Esophagus muscularis mucosa (tissue), 3 donors: Measurements from ENCODE around the gene KCNE4.

Experiments used
- POLR2A ChIP-seq: fragments of 450-650 bp; IDR thresholded peaks from one replicate; pipeline ENCODE4 v1.6.1; 2017; ENCODE audit warnings: antibody characterized with exemption, moderate library complexity, mild to moderate bottlenecking, low read depth
- TF ChIP-seq, protein P1 (sequence below), 3 experiments: fragments of 200-600 bp in 2 of 3; fragments of 450-650 bp in 1 of 3; sonication (generic) in 2 of 3; IDR thresholded peaks; one replicate each; pipeline ENCODE4 v1.5.1; 2017 to 2019; ENCODE audit warnings: antibody characterized with exemption in 3 of 3, mild to moderate bottlenecking in 2 of 3, moderate library complexity in 1 of 3

DNA sequence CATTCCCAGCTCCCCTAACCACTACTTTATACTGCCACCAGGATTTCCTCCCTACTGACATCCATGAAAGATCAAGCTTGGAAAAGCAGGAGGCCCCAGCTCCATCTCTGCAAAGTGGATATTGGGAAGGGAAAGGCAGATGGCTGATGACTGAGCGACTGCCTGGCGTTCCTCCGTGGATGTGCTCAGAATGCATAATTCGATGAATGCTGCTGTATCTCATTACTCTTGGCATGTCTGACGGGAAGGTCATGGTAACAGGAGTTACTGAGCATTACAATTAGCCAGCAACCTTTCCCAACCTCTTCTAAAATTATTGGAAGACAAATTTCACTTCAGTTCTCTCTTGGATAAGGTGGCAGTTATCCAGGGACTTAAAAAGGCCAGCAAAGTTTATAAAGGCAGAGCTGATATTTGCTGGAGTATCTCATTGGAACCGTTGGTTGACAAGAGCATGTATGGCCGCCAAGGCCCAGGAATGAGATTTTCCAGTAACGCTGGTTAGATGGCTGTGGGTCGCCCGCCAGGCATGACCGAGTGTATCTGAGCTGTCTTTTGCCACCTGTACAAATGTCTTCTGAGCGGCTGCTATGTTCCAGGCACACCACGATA, 34.5 kb downstream of the KCNE4 start:
- TF ChIP-seq, protein P1, sequence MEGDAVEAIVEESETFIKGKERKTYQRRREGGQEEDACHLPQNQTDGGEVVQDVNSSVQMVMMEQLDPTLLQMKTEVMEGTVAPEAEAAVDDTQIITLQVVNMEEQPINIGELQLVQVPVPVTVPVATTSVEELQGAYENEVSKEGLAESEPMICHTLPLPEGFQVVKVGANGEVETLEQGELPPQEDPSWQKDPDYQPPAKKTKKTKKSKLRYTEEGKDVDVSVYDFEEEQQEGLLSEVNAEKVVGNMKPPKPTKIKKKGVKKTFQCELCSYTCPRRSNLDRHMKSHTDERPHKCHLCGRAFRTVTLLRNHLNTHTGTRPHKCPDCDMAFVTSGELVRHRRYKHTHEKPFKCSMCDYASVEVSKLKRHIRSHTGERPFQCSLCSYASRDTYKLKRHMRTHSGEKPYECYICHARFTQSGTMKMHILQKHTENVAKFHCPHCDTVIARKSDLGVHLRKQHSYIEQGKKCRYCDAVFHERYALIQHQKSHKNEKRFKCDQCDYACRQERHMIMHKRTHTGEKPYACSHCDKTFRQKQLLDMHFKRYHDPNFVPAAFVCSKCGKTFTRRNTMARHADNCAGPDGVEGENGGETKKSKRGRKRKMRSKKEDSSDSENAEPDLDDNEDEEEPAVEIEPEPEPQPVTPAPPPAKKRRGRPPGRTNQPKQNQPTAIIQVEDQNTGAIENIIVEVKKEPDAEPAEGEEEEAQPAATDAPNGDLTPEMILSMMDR (IDR thresholded peaks at IDR 0.05) = no peak
- no peak for TF ChIP-seq POLR2A
